Activated naive CD4-positive, alpha-beta T cell treated with anti-CD3 and anti-CD28 coated beads, Interleukin-2, amount 50 U/mL, for 72 hours (primary cell): Measurements from ENCODE around the gene SUGP2. TPM values are rescaled to one million over a fixed set of nuclear protein-coding genes. Genes with fewer than 3 reads are reported as not detected.

Experiments used
- ATAC-seq, 2 donors: fragments of 150-1000 bp; cut with Tn5 transposase; 2 replicates each; pipeline ENCODE4 v1.10.0; 2021; ENCODE audit warnings: mild to moderate bottlenecking in 2 of 2, moderate library complexity in 2 of 2
- DNase-seq, 2 donors: peaks; one replicate each; pipeline ENCODE4 v3.0.0; 2021 to 2022; ENCODE audit warnings: low spot score in 2 of 2
- H3K27ac Mint-ChIP-seq, 2 donors: one replicate each; pipeline ENCODE4 v1.8.0; 2022; ENCODE audit warnings: mild to moderate bottlenecking in 2 of 2, mixed read lengths in 2 of 2
- H3K36me3 Mint-ChIP-seq, 2 donors: one replicate each; pipeline ENCODE4 v1.8.0; 2022; ENCODE audit warnings: mixed read lengths in 2 of 2
- H3K9me3 Mint-ChIP-seq, 2 donors: one replicate each; pipeline ENCODE4 v1.8.0; 2022; ENCODE audit warnings: mixed read lengths in 2 of 2
- total RNA-seq, 2 donors: library from RNA; stranded (reverse); gene quantifications; one replicate each; pipeline ENCODE4 v1.2.3, GENCODE V29; 2022

The SUGP2 gene
- total RNA-seq = 100 to 1,000 TPM; 119 to 248 TPM

- peak; percentile 88 to 96 for DNase-seq
- peak; percentile 81 to 87 for ATAC-seq
- Mint-ChIP-seq H3K9me3 (no peaks in the 10 kb centered on the region), H3K27ac (peak within 1 kb of the TSS; percentile 85 to 99), H3K36me3 (peaks cover 14 to 23% of the 10 kb centered on the region in 2 donors)
These were observed at the start of gene SUGP2, which contains the start of gene ARMC6 for GRCh38 chr19:19033426-19034203. TSS of gene SUGP2 (minus strand) at chr19:19033517. CDS start at chr19:19031071, 2,446 bp downstream. TSS of gene ARMC6 (plus strand) at chr19:19033603. CDS start at chr19:19034210, 607 bp downstream.

GRCh38 chr19:19081642-19082151 is 48.4 kb upstream of the SUGP2 start:
- ATAC-seq = no peak
- Mint-ChIP-seq H3K36me3 (no peaks in the 10 kb centered on the region), H3K27ac (peak overlapping the region; percentile 55 to 62), H3K9me3 (no peaks in the 10 kb centered on the region)
- DNase-seq = no peak

- ATAC-seq = no peak
These were observed 46.3 kb upstream of the SUGP2 start for GRCh38 chr19:19079571-19079970.

GRCh38 chr19:19078801-19079200 is 45.5 kb upstream of the SUGP2 start:
- H3K36me3 Mint-ChIP-seq = no peaks in the 10 kb centered on the region
- no peak for DNase-seq
- H3K9me3 Mint-ChIP-seq = no peaks in the 10 kb centered on the region
- no peak for ATAC-seq
- H3K27ac Mint-ChIP-seq = no peak overlapping the region

More at GRCh38 chr19:19079571-19079970, 46.3 kb upstream of the SUGP2 start:
- peak overlapping the region; percentile 5 to 44 for H3K27ac Mint-ChIP-seq
- no peaks in the 10 kb centered on the region for H3K36me3 Mint-ChIP-seq
- DNase-seq = no peak
- H3K9me3 Mint-ChIP-seq = no peaks in the 10 kb centered on the region

- ATAC-seq = no peak
- peak overlapping the region in 1 of 2 donors; percentile 73 for H3K27ac Mint-ChIP-seq
- no peaks in the 10 kb centered on the region for H3K36me3 Mint-ChIP-seq
- no peak for DNase-seq
- H3K9me3 Mint-ChIP-seq = no peaks in the 10 kb centered on the region
These were observed 43.8 kb upstream of the SUGP2 start for GRCh38 chr19:19077103-19077502.

GRCh38 chr19:19076476-19076875 is 43.2 kb upstream of the SUGP2 start:
- DNase-seq (no peak), ATAC-seq (no peak)
- no peak overlapping the region for H3K27ac Mint-ChIP-seq
- H3K9me3 Mint-ChIP-seq = no peaks in the 10 kb centered on the region
- no peaks in the 10 kb centered on the region for H3K36me3 Mint-ChIP-seq

- H3K27ac Mint-ChIP-seq = no peak overlapping the region
- DNase-seq = no peak
- ATAC-seq = no peak
These were observed 41.8 kb upstream of the SUGP2 start for GRCh38 chr19:19075126-19075525.

GRCh38 chr19:19074196-19074882 is 41.0 kb upstream of the SUGP2 start:
- ATAC-seq (no peak), DNase-seq (no peak)
- H3K27ac Mint-ChIP-seq = no peak overlapping the region
- no peaks in the 10 kb centered on the region for H3K9me3 Mint-ChIP-seq
- H3K36me3 Mint-ChIP-seq = no peaks in the 10 kb centered on the region

More at GRCh38 chr19:19075126-19075525, 41.8 kb upstream of the SUGP2 start:
- Mint-ChIP-seq H3K9me3 (no peaks in the 10 kb centered on the region), H3K36me3 (no peaks in the 10 kb centered on the region)

- H3K27ac Mint-ChIP-seq = no peak overlapping the region
- H3K36me3 Mint-ChIP-seq = no peaks in the 10 kb centered on the region
- ATAC-seq (no peak), DNase-seq (no peak)
- no peaks in the 10 kb centered on the region for H3K9me3 Mint-ChIP-seq
These were observed 38.6 kb upstream of the SUGP2 start for GRCh38 chr19:19071897-19072296.

- peak overlapping the region in 1 of 2 donors; percentile 50 for H3K27ac Mint-ChIP-seq
- H3K36me3 Mint-ChIP-seq = no peaks in the 10 kb centered on the region
- no peaks in the 10 kb centered on the region for H3K9me3 Mint-ChIP-seq
- ATAC-seq (no peak), DNase-seq (no peak)
These were observed 35.6 kb upstream of the SUGP2 start for GRCh38 chr19:19068659-19069654.

GRCh38 chr19:19067276-19068072 is 34.2 kb upstream of the SUGP2 start:
- Mint-ChIP-seq H3K27ac (peak overlapping the region in 1 of 2 donors; percentile 55), H3K36me3 (no peaks in the 10 kb centered on the region), H3K9me3 (no peaks in the 10 kb centered on the region)
- DNase-seq (no peak), ATAC-seq (no peak)

- Mint-ChIP-seq H3K36me3 (no peaks in the 10 kb centered on the region), H3K9me3 (no peaks in the 10 kb centered on the region), H3K27ac (peak overlapping the region; percentile 85 to 87)
- ATAC-seq (no peak), DNase-seq (peak; percentile 34 to 66)
These were observed 31.8 kb upstream of the SUGP2 start for GRCh38 chr19:19064811-19065745.

GRCh38 chr19:19064098-19064722 is 30.9 kb upstream of the SUGP2 start:
- DNase-seq (no peak), ATAC-seq (peak in 1 of 2 donors; percentile 41)
- Mint-ChIP-seq H3K36me3 (no peaks in the 10 kb centered on the region), H3K9me3 (no peaks in the 10 kb centered on the region), H3K27ac (peak overlapping the region; percentile 85 to 87)
